ENCODE measurements around the gene ZDHHC4.

Gene ZDHHC4

GRCh38 chr7:6588566-6588965, 11.3 kb downstream of the ZDHHC4 start:
- Histone ChIP-seq H3K9me3 (ENCODE audit: low read depth, low read length) (no peaks in the 10 kb centered on the region), H3K36me3 (ENCODE audit: insufficient read depth, low read length) (peaks cover 16% of the 10 kb centered on the region; the same call in 1 of the 2 replicates), H3K4me3 (no peak overlapping the region), H3K9ac (ENCODE audit: insufficient read length) (no peak overlapping the region), H3K27ac (no peak overlapping the region)
- DNase-seq (ENCODE audit: low read depth, low spot score) = no peak
- TF ChIP-seq POLR2AphosphoS5 (IDR thresholded peaks at IDR 0.05; ENCODE audit: borderline replicate concordance, low read depth, low read length) (no peak), EZH2 (IDR thresholded peaks at IDR 0.05) (no peak), FOXP2 (optimal IDR thresholded peaks at IDR 0.05; ENCODE audit: control extremely low read depth, extremely low read length, insufficient read depth) (no peak)

GRCh38 chr7:6589151-6589828, 12.0 kb downstream of the ZDHHC4 start:
- H3K4me3 ChIP-seq = peak overlapping the region; percentile 96
- TF ChIP-seq FOXP2 (optimal IDR thresholded peaks at IDR 0.05; ENCODE audit: control extremely low read depth, extremely low read length, insufficient read depth) (no peak), POLR2AphosphoS5 (IDR thresholded peaks at IDR 0.05; ENCODE audit: borderline replicate concordance, low read depth, low read length) (no peak), EZH2 (IDR thresholded peaks at IDR 0.05) (no peak)
- no peak overlapping the region for H3K9ac ChIP-seq (ENCODE audit: insufficient read length)
- DNase-seq (ENCODE audit: low read depth, low spot score) = no peak
- no peak overlapping the region for H3K27ac ChIP-seq
- no peaks in the 10 kb centered on the region for H3K9me3 ChIP-seq (ENCODE audit: low read depth, low read length)
- peaks cover 19% of the 10 kb centered on the region; the same call in 1 of the 2 replicates for H3K36me3 ChIP-seq (ENCODE audit: insufficient read depth, low read length)

GRCh38 chr7:6589829-6590644, 12.8 kb downstream of the ZDHHC4 start, which contains the start of gene INTS15:
Gene INTS15 (plus strand): TSS chr7:6590021. CDS start chr7:6590284, 263 bp downstream.
- Histone ChIP-seq H3K27ac (no peak within 1 kb of the TSS), H3K4me3 (peak within 1 kb of the TSS; percentile 96), H3K9ac (ENCODE audit: insufficient read length) (peak within 1 kb of the TSS; percentile 88), H3K9me3 (ENCODE audit: low read depth, low read length) (no peaks in the 10 kb centered on the region), H3K36me3 (ENCODE audit: insufficient read depth, low read length) (peaks cover 18% of the 10 kb centered on the region; the same call in 1 of the 2 replicates)
- no peak for DNase-seq (ENCODE audit: low read depth, low spot score)
- TF ChIP-seq EZH2 (IDR thresholded peaks at IDR 0.05) (no peak), POLR2AphosphoS5 (IDR thresholded peaks at IDR 0.05; ENCODE audit: borderline replicate concordance, low read depth, low read length) (peak; percentile 16)

- no peak overlapping the region for H3K27ac ChIP-seq
- H3K9me3 ChIP-seq (ENCODE audit: low read depth, low read length) = no peaks in the 10 kb centered on the region
- TF ChIP-seq POLR2AphosphoS5 (IDR thresholded peaks at IDR 0.05; ENCODE audit: borderline replicate concordance, low read depth, low read length) (no peak), FOXP2 (optimal IDR thresholded peaks at IDR 0.05; ENCODE audit: control extremely low read depth, extremely low read length, insufficient read depth) (no peak), EZH2 (IDR thresholded peaks at IDR 0.05) (no peak)
- no peak for DNase-seq (ENCODE audit: low read depth, low spot score)
- peak overlapping the region; percentile 96 for H3K4me3 ChIP-seq
- peaks cover 24% of the 10 kb centered on the region; the same call in 1 of the 2 replicates for H3K36me3 ChIP-seq (ENCODE audit: insufficient read depth, low read length)
- H3K9ac ChIP-seq (ENCODE audit: insufficient read length) = peak overlapping the region; percentile 88
Measured at GRCh38 chr7:6590645-6591110, 13.4 kb downstream of the ZDHHC4 start.

- no peaks in the 10 kb centered on the region for H3K9me3 ChIP-seq (ENCODE audit: low read depth, low read length)
- no peak overlapping the region for H3K9ac ChIP-seq (ENCODE audit: insufficient read length)
- no peak for TF ChIP-seq FOXP2 (optimal IDR thresholded peaks at IDR 0.05; ENCODE audit: control extremely low read depth, extremely low read length, insufficient read depth)
- TF ChIP-seq EZH2 (IDR thresholded peaks at IDR 0.05) = no peak
- TF ChIP-seq POLR2AphosphoS5 (IDR thresholded peaks at IDR 0.05; ENCODE audit: borderline replicate concordance, low read depth, low read length) = no peak
- no peak overlapping the region for H3K4me3 ChIP-seq
- H3K27ac ChIP-seq = no peak overlapping the region
- peaks cover 35% of the 10 kb centered on the region for H3K36me3 ChIP-seq (ENCODE audit: insufficient read depth, low read length)
- DNase-seq (ENCODE audit: low read depth, low spot score) = no peak
Measured at GRCh38 chr7:6600093-6600492, 22.8 kb downstream of the ZDHHC4 start.

GRCh38 chr7:6604458-6604857, 27.2 kb downstream of the ZDHHC4 start:
- TF ChIP-seq POLR2AphosphoS5 (IDR thresholded peaks at IDR 0.05; ENCODE audit: borderline replicate concordance, low read depth, low read length) (no peak), EZH2 (IDR thresholded peaks at IDR 0.05) (no peak), FOXP2 (optimal IDR thresholded peaks at IDR 0.05; ENCODE audit: control extremely low read depth, extremely low read length, insufficient read depth) (no peak)
- no peaks in the 10 kb centered on the region for H3K9me3 ChIP-seq (ENCODE audit: low read depth, low read length)
- no peak overlapping the region for H3K9ac ChIP-seq (ENCODE audit: insufficient read length)
- no peak overlapping the region for H3K27ac ChIP-seq
- no peak overlapping the region for H3K4me3 ChIP-seq
- DNase-seq (ENCODE audit: low read depth, low spot score) = no peak
- peaks cover 14% of the 10 kb centered on the region for H3K36me3 ChIP-seq (ENCODE audit: insufficient read depth, low read length)

GRCh38 chr7:6606866-6607583, 29.8 kb downstream of the ZDHHC4 start:
- H3K9ac ChIP-seq (ENCODE audit: insufficient read length) = no peak overlapping the region
- H3K4me3 ChIP-seq = no peak overlapping the region
- TF ChIP-seq FOXP2 (optimal IDR thresholded peaks at IDR 0.05; ENCODE audit: control extremely low read depth, extremely low read length, insufficient read depth) (no peak), POLR2AphosphoS5 (IDR thresholded peaks at IDR 0.05; ENCODE audit: borderline replicate concordance, low read depth, low read length) (no peak), EZH2 (IDR thresholded peaks at IDR 0.05) (no peak)
- H3K36me3 ChIP-seq (ENCODE audit: insufficient read depth, low read length) = peaks cover 9% of the 10 kb centered on the region
- no peaks in the 10 kb centered on the region for H3K9me3 ChIP-seq (ENCODE audit: low read depth, low read length)
- no peak overlapping the region for H3K27ac ChIP-seq
- DNase-seq (ENCODE audit: low read depth, low spot score) = no peak

GRCh38 chr7:6607651-6608051, 30.4 kb downstream of the ZDHHC4 start:
- TF ChIP-seq POLR2AphosphoS5 (IDR thresholded peaks at IDR 0.05; ENCODE audit: borderline replicate concordance, low read depth, low read length) (no peak), EZH2 (IDR thresholded peaks at IDR 0.05) (no peak)
- Histone ChIP-seq H3K27ac (no peak overlapping the region), H3K4me3 (no peak overlapping the region), H3K9me3 (ENCODE audit: low read depth, low read length) (no peaks in the 10 kb centered on the region), H3K9ac (ENCODE audit: insufficient read length) (no peak overlapping the region), H3K36me3 (ENCODE audit: insufficient read depth, low read length) (peaks cover 3% of the 10 kb centered on the region)
- DNase-seq (ENCODE audit: low read depth, low spot score) = no peak

All from SK-N-MC (cell line).